ENCODE results near the gene G6PC1.
A peak's percentile ranks its signal among the peaks of the same experiment; 100 is the strongest.
"Not testable (repeated sequence)": the region's sequence is repeated elsewhere in the genome, so short reads cannot be mapped to it uniquely, and the experiment has no call there.

G6PC1 gene

GRCh38 chr17:42900460-42901331 is at the start of gene G6PC1:
Gene G6PC1, plus strand, starts transcription at chr17:42900799. Its CDS starts 78 bp downstream, at chr17:42900877.
- Histone ChIP-seq H3K4me3 (no peak within 1 kb of the TSS), H3K27ac (no peak within 1 kb of the TSS)

- Histone ChIP-seq H3K4me3 (peak within 1 kb of the TSS in 1 of 7 experiments; percentile 14), H3K27ac (peak within 1 kb of the TSS in 5 of 21 experiments; percentile 1 to 66 (median 16))
Measured at GRCh38 chr17:42850954-42851353, 49.6 kb upstream of the G6PC1 start, which contains the start of gene AOC3. Gene AOC3, plus strand, starts transcription at chr17:42851199. Its CDS starts 145 bp downstream, at chr17:42851344.

GRCh38 chr17:42851371-42852240 is 49.0 kb upstream of the G6PC1 start:
- Histone ChIP-seq H3K27ac (peak overlapping the region in 5 of 21 experiments; percentile 1 to 66 (median 16)), H3K4me3 (peak overlapping the region in 1 of 7 experiments; percentile 14)

GRCh38 chr17:42852351-42852750 is 48.2 kb upstream of the G6PC1 start:
- Histone ChIP-seq H3K27ac (peak overlapping the region in 5 of 21 experiments; percentile 1 to 66 (median 7)), H3K4me3 (peak overlapping the region in 1 of 7 experiments; percentile 7)

GRCh38 chr17:42853004-42853403 is 47.6 kb upstream of the G6PC1 start:
- peak overlapping the region in 2 of 7 experiments; percentile 8 to 10 for H3K4me3 ChIP-seq

GRCh38 chr17:42853597-42853967 is 47.0 kb upstream of the G6PC1 start:
- Histone ChIP-seq H3K27ac (no peak overlapping the region), H3K4me3 (peak overlapping the region in 2 of 7 experiments; percentile 8 to 10)

More at GRCh38 chr17:42853004-42853403, 47.6 kb upstream of the G6PC1 start:
- H3K27ac ChIP-seq: peak overlapping the region in 3 of 21 experiments; percentile 5 to 66 (median 7)

- peak overlapping the region in 1 of 7 experiments; percentile 10 for H3K4me3 ChIP-seq
- no peak overlapping the region for H3K27ac ChIP-seq
Measured at GRCh38 chr17:42853968-42854790, 46.4 kb upstream of the G6PC1 start.

- no peak overlapping the region for H3K4me3 ChIP-seq
Measured at GRCh38 chr17:42855048-42855596, 45.5 kb upstream of the G6PC1 start.

GRCh38 chr17:42856093-42856492 is 44.5 kb upstream of the G6PC1 start:
- H3K4me3 ChIP-seq, H3K27ac ChIP-seq: not testable (repeated sequence)

More at GRCh38 chr17:42855048-42855596, 45.5 kb upstream of the G6PC1 start:
- H3K27ac ChIP-seq: no peak overlapping the region

- H3K4me3 ChIP-seq, H3K27ac ChIP-seq: not testable (repeated sequence)
Measured at GRCh38 chr17:42856516-42856915, 44.1 kb upstream of the G6PC1 start.

- Histone ChIP-seq H3K4me3 (no peak overlapping the region), H3K27ac (no peak overlapping the region)
Measured at GRCh38 chr17:42857389-42857788, 43.2 kb upstream of the G6PC1 start.

GRCh38 chr17:42865638-42866094 is 34.9 kb upstream of the G6PC1 start:
- Histone ChIP-seq H3K4me3 (no peak overlapping the region), H3K27ac (no peak overlapping the region)

- H3K4me3 ChIP-seq: no peak overlapping the region
- no peak overlapping the region for H3K27ac ChIP-seq
Measured at GRCh38 chr17:42866216-42866615, 34.4 kb upstream of the G6PC1 start.

GRCh38 chr17:42866631-42867575 is 33.7 kb upstream of the G6PC1 start:
- no peak overlapping the region for H3K27ac ChIP-seq
- no peak overlapping the region for H3K4me3 ChIP-seq

- H3K4me3 ChIP-seq, H3K27ac ChIP-seq: not testable (repeated sequence)
Measured at GRCh38 chr17:42867694-42868261, 32.8 kb upstream of the G6PC1 start.

GRCh38 chr17:42868338-42868737 is 32.3 kb upstream of the G6PC1 start:
- Histone ChIP-seq H3K27ac (no peak overlapping the region), H3K4me3 (no peak overlapping the region)

- no peak overlapping the region for H3K4me3 ChIP-seq
- H3K27ac ChIP-seq: no peak overlapping the region
Measured at GRCh38 chr17:42871647-42872046, 29.0 kb upstream of the G6PC1 start.

Data from skin epidermis (tissue), 12 donors.